OCI-LY7 (cell line): ENCODE data around the gene PRELP.

Experiments used
- EZH2phosphoT487 ChIP-seq: fragments of 200-600 bp; sonication (generic); IDR thresholded peaks from 2 replicates; pipeline ENCODE4 v1.6.1; 2018; ENCODE audit warnings: low read depth, borderline replicate concordance, mild to moderate bottlenecking, mixed run types, antibody characterized with exemption, low read length, moderate library complexity, mixed read lengths
- TF ChIP-seq, protein P1 (sequence below): fragments of 200-600 bp; sonication (generic); conservative IDR thresholded peaks from 2 replicates; pipeline ENCODE4 v1.5.1; 2014; ENCODE audit warnings: mild to moderate bottlenecking, antibody characterized with exemption, low read length, moderate library complexity, mixed read lengths

DNA sequence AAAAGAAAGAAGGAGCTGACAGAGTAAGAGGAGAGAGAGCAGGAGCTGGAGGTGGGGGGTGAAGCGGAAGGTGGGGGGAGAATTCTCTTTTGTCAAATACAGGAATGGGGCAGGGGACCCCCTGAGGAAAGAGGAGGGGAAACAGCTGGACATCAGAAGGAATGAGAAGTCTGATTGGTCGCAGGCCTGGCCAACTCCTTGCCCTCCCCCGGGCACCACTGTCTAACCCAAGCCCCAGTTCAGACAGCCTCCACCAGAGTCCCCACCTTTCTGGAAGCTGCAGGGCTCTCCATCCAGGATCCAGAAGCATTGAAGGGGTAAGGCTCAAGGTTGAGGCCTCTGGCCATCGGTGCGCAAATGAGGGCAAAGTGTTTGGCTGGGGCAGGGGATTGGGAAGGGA, 18.3 kb downstream of the PRELP start, which contains the start of gene OPTC:
- TF ChIP-seq, protein P1, sequence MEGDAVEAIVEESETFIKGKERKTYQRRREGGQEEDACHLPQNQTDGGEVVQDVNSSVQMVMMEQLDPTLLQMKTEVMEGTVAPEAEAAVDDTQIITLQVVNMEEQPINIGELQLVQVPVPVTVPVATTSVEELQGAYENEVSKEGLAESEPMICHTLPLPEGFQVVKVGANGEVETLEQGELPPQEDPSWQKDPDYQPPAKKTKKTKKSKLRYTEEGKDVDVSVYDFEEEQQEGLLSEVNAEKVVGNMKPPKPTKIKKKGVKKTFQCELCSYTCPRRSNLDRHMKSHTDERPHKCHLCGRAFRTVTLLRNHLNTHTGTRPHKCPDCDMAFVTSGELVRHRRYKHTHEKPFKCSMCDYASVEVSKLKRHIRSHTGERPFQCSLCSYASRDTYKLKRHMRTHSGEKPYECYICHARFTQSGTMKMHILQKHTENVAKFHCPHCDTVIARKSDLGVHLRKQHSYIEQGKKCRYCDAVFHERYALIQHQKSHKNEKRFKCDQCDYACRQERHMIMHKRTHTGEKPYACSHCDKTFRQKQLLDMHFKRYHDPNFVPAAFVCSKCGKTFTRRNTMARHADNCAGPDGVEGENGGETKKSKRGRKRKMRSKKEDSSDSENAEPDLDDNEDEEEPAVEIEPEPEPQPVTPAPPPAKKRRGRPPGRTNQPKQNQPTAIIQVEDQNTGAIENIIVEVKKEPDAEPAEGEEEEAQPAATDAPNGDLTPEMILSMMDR = no peak
- TF ChIP-seq EZH2phosphoT487 = no peak
